HEK293 (cell line): ENCODE measurements around the gene PPP6R3.

ENCODE experiments used
- BCL11B ChIP-seq: fragments of 450-650 bp; formaldehyde crosslinking; IDR thresholded peaks from 2 replicates; pipeline ENCODE4 v1.5.1; 2016; ENCODE audit warnings: low read depth, missing biosample characterization, missing genetic modification characterization
- CTCF ChIP-seq: fragments of 450-650 bp; formaldehyde crosslinking; IDR thresholded peaks from 2 replicates; pipeline ENCODE4 v1.5.1; 2016; ENCODE audit warnings: missing biosample characterization, missing genetic modification characterization
- SP2 ChIP-seq: fragments of 450-650 bp; formaldehyde crosslinking; IDR thresholded peaks from 2 replicates; pipeline ENCODE4 v1.5.1; 2016; ENCODE audit warnings: missing biosample characterization, missing genetic modification characterization
- ZBTB21 ChIP-seq: fragments of 450-650 bp; formaldehyde crosslinking; IDR thresholded peaks from 2 replicates; pipeline ENCODE4 v1.5.1; 2017; ENCODE audit warnings: missing biosample characterization, missing genetic modification characterization
- ZFHX2 ChIP-seq: fragments of 450-650 bp; formaldehyde crosslinking; conservative IDR thresholded peaks from 2 replicates; pipeline ENCODE4 v1.5.1; 2016; ENCODE audit warnings: missing biosample characterization, missing genetic modification characterization
- ZNF10 ChIP-seq: fragments of 450-650 bp; formaldehyde crosslinking; IDR thresholded peaks from 2 replicates; pipeline ENCODE4 v1.5.1; 2017; ENCODE audit warnings: missing biosample characterization, missing genetic modification characterization
- ZNF202 ChIP-seq: fragments of 450-650 bp; formaldehyde crosslinking; IDR thresholded peaks from 2 replicates; pipeline ENCODE4 v1.5.1; 2016; ENCODE audit warnings: missing biosample characterization, missing genetic modification characterization, borderline replicate concordance
- ZNF335 ChIP-seq: fragments of 450-650 bp; formaldehyde crosslinking; conservative IDR thresholded peaks from 2 replicates; pipeline ENCODE4 v1.5.1; 2016; ENCODE audit warnings: missing biosample characterization, missing genetic modification characterization
- ZNF341 ChIP-seq: fragments of 450-650 bp; formaldehyde crosslinking; IDR thresholded peaks from 2 replicates; pipeline ENCODE4; 2016; ENCODE audit warnings: low read depth, missing biosample characterization, missing genetic modification characterization
- ZNF544 ChIP-seq: fragments of 450-650 bp; formaldehyde crosslinking; IDR thresholded peaks from 2 replicates; pipeline ENCODE4 v1.5.0; 2017; ENCODE audit warnings: missing biosample characterization, missing genetic modification characterization
- ZNF747 ChIP-seq: fragments of 450-650 bp; formaldehyde crosslinking; IDR thresholded peaks from 2 replicates; pipeline ENCODE4 v1.5.1; 2016; ENCODE audit warnings: missing biosample characterization, missing genetic modification characterization
- ZNF843 ChIP-seq: fragments of 450-650 bp; formaldehyde crosslinking; IDR thresholded peaks from 2 replicates; pipeline ENCODE4 v1.5.1; 2016; ENCODE audit warnings: missing biosample characterization, missing genetic modification characterization
- TF ChIP-seq, protein P1 (sequence below): fragments of 450-650 bp; formaldehyde crosslinking; IDR thresholded peaks from 2 replicates; pipeline ENCODE4 v1.5.1; 2016; ENCODE audit warnings: missing biosample characterization, missing genetic modification characterization
- TF ChIP-seq, protein P2 (sequence below): fragments of 450-650 bp; formaldehyde crosslinking; IDR thresholded peaks from 2 replicates; pipeline ENCODE4 v1.5.1; 2017; ENCODE audit warnings: missing biosample characterization, missing genetic modification characterization

GRCh38 chr11:68538025-68538424, 77.5 kb downstream of the PPP6R3 start:
- TF ChIP-seq CTCF = no peak
- no peak for TF ChIP-seq ZNF202 (tag by site-specific recombination)
- TF ChIP-seq ZNF341 (tag by site-specific recombination) = no peak
- TF ChIP-seq BCL11B (tag by site-specific recombination) = no peak
- TF ChIP-seq ZNF544 (tag by site-specific recombination) = no peak
- no peak for TF ChIP-seq ZBTB21 (tag by site-specific recombination)
- TF ChIP-seq, protein P1, sequence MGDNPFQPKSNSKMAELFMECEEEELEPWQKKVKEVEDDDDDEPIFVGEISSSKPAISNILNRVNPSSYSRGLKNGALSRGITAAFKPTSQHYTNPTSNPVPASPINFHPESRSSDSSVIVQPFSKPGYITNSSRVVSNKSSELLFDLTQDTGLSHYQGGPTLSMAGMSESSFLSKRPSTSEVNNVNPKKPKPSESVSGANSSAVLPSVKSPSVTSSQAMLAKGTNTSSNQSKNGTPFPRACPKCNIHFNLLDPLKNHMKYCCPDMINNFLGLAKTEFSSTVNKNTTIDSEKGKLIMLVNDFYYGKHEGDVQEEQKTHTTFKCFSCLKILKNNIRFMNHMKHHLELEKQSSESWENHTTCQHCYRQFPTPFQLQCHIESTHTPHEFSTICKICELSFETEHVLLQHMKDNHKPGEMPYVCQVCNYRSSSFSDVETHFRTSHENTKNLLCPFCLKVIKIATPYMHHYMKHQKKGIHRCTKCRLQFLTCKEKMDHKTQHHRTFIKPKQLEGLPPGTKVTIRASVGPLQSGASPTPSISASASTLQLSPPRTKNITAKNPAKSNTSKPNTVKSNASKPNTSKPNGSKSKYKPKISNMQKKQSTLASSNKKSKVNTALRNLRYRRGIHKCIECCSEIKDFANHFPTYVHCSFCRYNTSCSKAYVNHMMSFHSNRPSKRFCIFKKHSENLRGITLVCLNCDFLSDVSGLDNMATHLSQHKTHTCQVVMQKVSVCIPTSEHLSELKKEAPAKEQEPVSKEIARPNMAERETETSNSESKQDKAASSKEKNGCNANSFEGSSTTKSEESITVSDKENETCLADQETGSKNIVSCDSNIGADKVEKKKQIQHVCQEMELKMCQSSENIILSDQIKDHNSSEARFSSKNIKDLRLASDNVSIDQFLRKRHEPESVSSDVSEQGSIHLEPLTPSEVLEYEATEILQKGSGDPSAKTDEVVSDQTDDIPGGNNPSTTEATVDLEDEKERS (tag by site-specific recombination) = no peak
- TF ChIP-seq, protein P2, sequence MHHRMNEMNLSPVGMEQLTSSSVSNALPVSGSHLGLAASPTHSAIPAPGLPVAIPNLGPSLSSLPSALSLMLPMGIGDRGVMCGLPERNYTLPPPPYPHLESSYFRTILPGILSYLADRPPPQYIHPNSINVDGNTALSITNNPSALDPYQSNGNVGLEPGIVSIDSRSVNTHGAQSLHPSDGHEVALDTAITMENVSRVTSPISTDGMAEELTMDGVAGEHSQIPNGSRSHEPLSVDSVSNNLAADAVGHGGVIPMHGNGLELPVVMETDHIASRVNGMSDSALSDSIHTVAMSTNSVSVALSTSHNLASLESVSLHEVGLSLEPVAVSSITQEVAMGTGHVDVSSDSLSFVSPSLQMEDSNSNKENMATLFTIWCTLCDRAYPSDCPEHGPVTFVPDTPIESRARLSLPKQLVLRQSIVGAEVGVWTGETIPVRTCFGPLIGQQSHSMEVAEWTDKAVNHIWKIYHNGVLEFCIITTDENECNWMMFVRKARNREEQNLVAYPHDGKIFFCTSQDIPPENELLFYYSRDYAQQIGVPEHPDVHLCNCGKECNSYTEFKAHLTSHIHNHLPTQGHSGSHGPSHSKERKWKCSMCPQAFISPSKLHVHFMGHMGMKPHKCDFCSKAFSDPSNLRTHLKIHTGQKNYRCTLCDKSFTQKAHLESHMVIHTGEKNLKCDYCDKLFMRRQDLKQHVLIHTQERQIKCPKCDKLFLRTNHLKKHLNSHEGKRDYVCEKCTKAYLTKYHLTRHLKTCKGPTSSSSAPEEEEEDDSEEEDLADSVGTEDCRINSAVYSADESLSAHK (tag by site-specific recombination) = no peak
- TF ChIP-seq ZFHX2 (tag by site-specific recombination) = no peak
- no peak for TF ChIP-seq ZNF843 (tag by site-specific recombination)
- no peak for TF ChIP-seq ZNF10 (tag by site-specific recombination)
- no peak for TF ChIP-seq ZNF747 (tag by site-specific recombination)
- no peak for TF ChIP-seq ZNF335 (tag by site-specific recombination)
- no peak for TF ChIP-seq SP2 (tag by site-specific recombination)
